ENCODE results near the gene MAD1L1.

- TF ChIP-seq SP1 (CRISPR knock-in tag; conservative IDR thresholded peaks at IDR 0.05), result no peak
- TF ChIP-seq CTCF (IDR thresholded peaks at IDR 0.05), result no peak
- TF ChIP-seq ATF6 (CRISPR knock-in tag; IDR thresholded peaks at IDR 0.05), result no peak
- TF ChIP-seq, protein P1, sequence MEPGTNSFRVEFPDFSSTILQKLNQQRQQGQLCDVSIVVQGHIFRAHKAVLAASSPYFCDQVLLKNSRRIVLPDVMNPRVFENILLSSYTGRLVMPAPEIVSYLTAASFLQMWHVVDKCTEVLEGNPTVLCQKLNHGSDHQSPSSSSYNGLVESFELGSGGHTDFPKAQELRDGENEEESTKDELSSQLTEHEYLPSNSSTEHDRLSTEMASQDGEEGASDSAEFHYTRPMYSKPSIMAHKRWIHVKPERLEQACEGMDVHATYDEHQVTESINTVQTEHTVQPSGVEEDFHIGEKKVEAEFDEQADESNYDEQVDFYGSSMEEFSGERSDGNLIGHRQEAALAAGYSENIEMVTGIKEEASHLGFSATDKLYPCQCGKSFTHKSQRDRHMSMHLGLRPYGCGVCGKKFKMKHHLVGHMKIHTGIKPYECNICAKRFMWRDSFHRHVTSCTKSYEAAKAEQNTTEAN (CRISPR knock-in tag; IDR thresholded peaks at IDR 0.05), result no peak
- TF ChIP-seq JUN (CRISPR knock-in tag; IDR thresholded peaks at IDR 0.05), result no peak
- no peak for TF ChIP-seq CREM (CRISPR knock-in tag; IDR thresholded peaks at IDR 0.05)
Observed at GRCh38 chr7:2260820-2261219, 28.1 kb upstream of the MAD1L1 start.
